RWPE1 (cell line): Measurements from ENCODE around the gene DCTD.

Experiments
- CTCF ChIA-PET: fragments of 350-600 bp; sonication (Branson Sonifier 250); formaldehyde crosslinking; extraction: SDS; loops from one replicate; lab custom pipeline; 2021; lab: Yijun Ruan, JAX
- POLR2A ChIA-PET: fragments of 400-600 bp; formaldehyde crosslinking; extraction: SDS; loops from one replicate; lab custom pipeline; 2020; ENCODE audit warnings: antibody characterized with exemption; ENCODE audit not compliant: low non-redundant PET; lab: Yijun Ruan, JAX
- DNase-seq: peaks from one replicate; pipeline ENCODE4 v3.0.0; 2012; ENCODE audit warnings: low spot score
- H3K27ac ChIP-seq: fragments of 450-650 bp; 2 replicates; pipeline ENCODE4 v1.5.1; 2017
- CTCF ChIP-seq: fragments of 450-650 bp; conservative IDR thresholded peaks from 2 replicates; pipeline ENCODE4 v1.5.1; 2017; ENCODE audit warnings: low read depth, mild to moderate bottlenecking

The DCTD gene

GRCh38 chr4:182938205-182938645, 21.0 kb upstream of the DCTD start:
- DNase-seq = peak; percentile 68
- ChIA-PET CTCF (interaction anchor here (0.6 to 2.8 kb wide), 19 partner anchors 12 to 1660 kb away, joined by 3 to 24 read pairs (median 4); no protein-coding TSS in a partner anchor), POLR2A (no interaction called here)
- TF ChIP-seq CTCF = peak; percentile 95
- no peak overlapping the region for H3K27ac ChIP-seq

- DNase-seq = no peak
- POLR2A ChIA-PET = no interaction called here
- CTCF ChIA-PET = interaction anchor here (0.6 to 2.8 kb wide), 14 partner anchors 12 to 1357 kb away, joined by 3 to 24 read pairs (median 5); no protein-coding TSS in a partner anchor
- no peak for TF ChIP-seq CTCF
- H3K27ac ChIP-seq = no peak overlapping the region
These were observed 20.4 kb upstream of the DCTD start for GRCh38 chr4:182937268-182938204.

- ChIA-PET CTCF (no interaction called here), POLR2A (no interaction called here)
- TF ChIP-seq CTCF = no peak
- no peak overlapping the region for H3K27ac ChIP-seq
- no peak for DNase-seq
These were observed 15.5 kb upstream of the DCTD start for GRCh38 chr4:182932651-182933050.

GRCh38 chr4:182931691-182932345, 14.6 kb upstream of the DCTD start:
- ChIA-PET CTCF (no interaction called here), POLR2A (no interaction called here)
- no peak for TF ChIP-seq CTCF

GRCh38 chr4:182930889-182931288, 13.7 kb upstream of the DCTD start:
- TF ChIP-seq CTCF = no peak
- CTCF ChIA-PET = interaction anchor here (0.9 kb wide), 1 partner anchor 332 kb away, joined by 3 read pairs; no protein-coding TSS in a partner anchor

More at GRCh38 chr4:182931691-182932345, 14.6 kb upstream of the DCTD start:
- no peak for DNase-seq
- H3K27ac ChIP-seq = no peak overlapping the region

GRCh38 chr4:182929296-182929695, 12.1 kb upstream of the DCTD start:
- no peak for TF ChIP-seq CTCF
- POLR2A ChIA-PET = interaction anchor here (0.7 kb wide), 1 partner anchor 515 kb away, joined by 3 read pairs; no protein-coding TSS in a partner anchor
- no peak overlapping the region for H3K27ac ChIP-seq
- no peak for DNase-seq
- CTCF ChIA-PET = interaction anchor here (0.6 kb wide), 1 partner anchor 321 kb away, joined by 3 read pairs; no protein-coding TSS in a partner anchor

More at GRCh38 chr4:182930889-182931288, 13.7 kb upstream of the DCTD start:
- H3K27ac ChIP-seq = no peak overlapping the region
- POLR2A ChIA-PET = no interaction called here
- DNase-seq = no peak
